ENCODE measurements around the gene JPT2. TPM values are rescaled to one million over a fixed set of nuclear protein-coding genes. Genes with fewer than 3 reads are reported as not detected.
"Not testable (repeated sequence)": the region's sequence is repeated elsewhere in the genome, so short reads cannot be mapped to it uniquely, and the experiment has no call there.

Gene JPT2
- total RNA-seq, 1 experiment from 2014 or later: 41.6 TPM

GRCh38 chr16:1705688-1706385, 27.8 kb downstream of the JPT2 start, which contains the start of gene MAPK8IP3:
Gene MAPK8IP3 (plus strand): TSS chr16:1706195. CDS start chr16:1706340, 145 bp downstream.
- DNase-seq (ENCODE audit: extremely low read depth, low read depth): peak; percentile 85

- DNase-seq (ENCODE audit: extremely low read depth, low read depth): no peak
Measured at GRCh38 chr16:1706386-1707192, 28.5 kb downstream of the JPT2 start.

GRCh38 chr16:1707193-1707790, 29.2 kb downstream of the JPT2 start:
- DNase-seq (ENCODE audit: extremely low read depth, low read depth): no peak

GRCh38 chr16:1708083-1708767, 30.1 kb downstream of the JPT2 start:
- no peak for DNase-seq (ENCODE audit: extremely low read depth, low read depth)

GRCh38 chr16:1708768-1709180, 30.7 kb downstream of the JPT2 start:
- no peak for DNase-seq (ENCODE audit: extremely low read depth, low read depth)

GRCh38 chr16:1709356-1709755, 31.3 kb downstream of the JPT2 start:
- no peak for DNase-seq (ENCODE audit: extremely low read depth, low read depth)

GRCh38 chr16:1710811-1711507, 32.9 kb downstream of the JPT2 start:
- no peak for DNase-seq (ENCODE audit: extremely low read depth, low read depth)

- no peak for DNase-seq (ENCODE audit: extremely low read depth, low read depth)
Measured at GRCh38 chr16:1712791-1713261, 34.7 kb downstream of the JPT2 start.

- DNase-seq (ENCODE audit: extremely low read depth, low read depth): no peak
Measured at GRCh38 chr16:1713331-1713730, 35.3 kb downstream of the JPT2 start.

GRCh38 chr16:1713933-1714332, 35.9 kb downstream of the JPT2 start:
- no peak for DNase-seq (ENCODE audit: extremely low read depth, low read depth)

- no peak for DNase-seq (ENCODE audit: extremely low read depth, low read depth)
Measured at GRCh38 chr16:1715220-1715619, 37.1 kb downstream of the JPT2 start.

GRCh38 chr16:1718236-1718635, 40.2 kb downstream of the JPT2 start:
- not testable (repeated sequence) for DNase-seq (ENCODE audit: extremely low read depth, low read depth)

- not testable (repeated sequence) for DNase-seq (ENCODE audit: extremely low read depth, low read depth)
Measured at GRCh38 chr16:1719559-1720229, 41.6 kb downstream of the JPT2 start.

- no peak for DNase-seq (ENCODE audit: extremely low read depth, low read depth)
Measured at GRCh38 chr16:1721372-1721771, 43.3 kb downstream of the JPT2 start.

- DNase-seq (ENCODE audit: extremely low read depth, low read depth): peak; percentile 57
Measured at GRCh38 chr16:1723450-1724147, 45.5 kb downstream of the JPT2 start.

- DNase-seq (ENCODE audit: extremely low read depth, low read depth): no peak
Measured at GRCh38 chr16:1724491-1724890, 46.4 kb downstream of the JPT2 start.

- DNase-seq (ENCODE audit: extremely low read depth, low read depth): no peak
Measured at GRCh38 chr16:1726661-1727502, 48.8 kb downstream of the JPT2 start.
